GM12878 (cell line): ENCODE results near the gene ERVFRD-1. TPM values are rescaled to one million over a fixed set of nuclear protein-coding genes. Genes with fewer than 3 reads are reported as not detected.

ENCODE experiments used
- E2F4 ChIP-seq: IDR thresholded peaks from 2 replicates; pipeline ENCODE4 v1.6.1; 2012; ENCODE audit warnings: low read depth, low read length, improper control_type of control experiment
- IKZF1 ChIP-seq: fragments of 450-650 bp; conservative IDR thresholded peaks from 2 replicates; pipeline ENCODE4 v1.6.1; 2017; ENCODE audit warnings: antibody characterized with exemption, mild to moderate bottlenecking
- MEF2A ChIP-seq: IDR thresholded peaks from 2 replicates; pipeline ENCODE4 v1.6.1; 2011; ENCODE audit warnings: low read depth, mild to moderate bottlenecking, low read length, moderate library complexity; ENCODE audit not compliant: insufficient read depth
- MTA2 ChIP-seq: fragments of 450-650 bp; IDR thresholded peaks from 2 replicates; pipeline ENCODE4 v1.6.1; 2016; ENCODE audit warnings: low read depth, mild to moderate bottlenecking, moderate library complexity
- MXI1 ChIP-seq: fragments of 150-350 bp; IDR thresholded peaks from 2 replicates; pipeline ENCODE4 v1.6.1; 2011; ENCODE audit warnings: low read depth, mild to moderate bottlenecking, inconsistent platforms, low read length, improper control_type of control experiment
- RAD21 ChIP-seq: IDR thresholded peaks from 2 replicates; pipeline ENCODE4 v1.6.1; 2011; ENCODE audit warnings: mild to moderate bottlenecking, low read depth, low read length, moderate library complexity; ENCODE audit not compliant: insufficient read depth
- SKIL ChIP-seq: fragments of 450-650 bp; IDR thresholded peaks from 2 replicates; pipeline ENCODE4 v1.6.1; 2017; ENCODE audit warnings: mild to moderate bottlenecking, low read depth, inconsistent platforms; ENCODE audit not compliant: poor library complexity, severe bottlenecking
- TBL1XR1 ChIP-seq: IDR thresholded peaks from 2 replicates; pipeline ENCODE4 v1.6.1; 2012; ENCODE audit warnings: low read depth, low read length, improper control_type of control experiment
- ZBTB11 ChIP-seq: fragments of 450-650 bp; formaldehyde crosslinking; IDR thresholded peaks from 2 replicates; pipeline ENCODE4 v1.5.0; 2022; ENCODE audit warnings: mild to moderate bottlenecking, missing genetic modification characterization
- ZNF274 ChIP-seq: IDR thresholded peaks from one replicate; pipeline ENCODE4 v1.8.0; 2011; ENCODE audit not compliant: insufficient read length, insufficient read depth
- ZNF592 ChIP-seq: fragments of 450-650 bp; IDR thresholded peaks from 2 replicates; pipeline ENCODE4 v1.6.1; 2017; ENCODE audit warnings: mild to moderate bottlenecking, moderate library complexity
- polyA plus RNA-seq, 11 experiments: library from polyadenylated mRNA; depleted of rRNA in 4 of 11; unstranded in 6 of 11; stranded (reverse) in 5 of 11; fragments of >200 nt; fragmentation: Nextera tagmentation in 4 of 11; fragmentation: Illumina TruSeq in 1 of 11; extraction: Ambion mirVana in 4 of 11; extraction: Trizol in 1 of 11; gene quantifications; 1 replicate in 1 of 11; 2 replicates in 10 of 11; pipeline versions ENCODE4 v1.2.1 to v1.2.3, GENCODE V29; 2011 to 2016; ENCODE audit warnings: inconsistent platforms in 2 of 11, missing spikeins in 2 of 11, low read depth in 1 of 11
- total RNA-seq, 4 experiments: library from RNA; depleted of rRNA in 3 of 4; stranded (reverse); fragments of >200 nt in 3 of 4; fragmentation: Illumina TruSeq in 1 of 4; extraction: Trizol in 1 of 4; gene quantifications; 2 replicates each; pipeline versions ENCODE4 v1.2.1 to v1.2.3, GENCODE V29; 2013 to 2021

The ERVFRD-1 gene
- total and polyA plus RNA-seq, 10 of the 15 experiments (the other 5 are each of a cell fraction or from before 2014, with no cell fraction given), result 0.03 to 0.11 (median 0.07) TPM; not detected in 7

- TF ChIP-seq ZBTB11, result no peak
- peak; percentile 51; the same call in 1 of the 2 replicates for TF ChIP-seq ZNF592
- TF ChIP-seq MEF2A, result 0 out of 2 replicates have a peak, but pooled peaks have one; percentile 35
- peak; percentile 100 for TF ChIP-seq RAD21
- TF ChIP-seq TBL1XR1, result no peak
- TF ChIP-seq SKIL, result peak; percentile 41
- TF ChIP-seq ZNF274, result no peak
- TF ChIP-seq E2F4, result peak; percentile 23; the same call in 1 of the 2 replicates
- 0 out of 2 replicates have a peak, but pooled peaks have one; percentile 13 for TF ChIP-seq IKZF1
- peak; percentile 43; the same call in 1 of the 2 replicates for TF ChIP-seq MTA2
- TF ChIP-seq MXI1, result no peak
Observed at GRCh38 chr6:11144393-11144851, 32.9 kb upstream of the ERVFRD-1 start (continued).
